ENCODE results near the gene PACSIN1.

PACSIN1 gene

GRCh38 chr6:34517966-34518365 is 52.1 kb downstream of the PACSIN1 start:
- 0 out of 2 replicates have a peak, but pooled peaks cover 5% of the 10 kb centered on the region for H3K4me1 ChIP-seq
- H3K9me3 ChIP-seq: no peaks in the 10 kb centered on the region
- H3K27me3 ChIP-seq: no peaks in the 10 kb centered on the region
- H3K4me3 ChIP-seq: no peak overlapping the region
- no peaks in the 10 kb centered on the region for H4K20me1 ChIP-seq
- H3K4me2 ChIP-seq: no peak overlapping the region
- no peak overlapping the region for H3K9ac ChIP-seq
- TF ChIP-seq Cebpa-rat (IDR thresholded peaks at IDR 0.05): no peak
- H3K27ac ChIP-seq: no peak overlapping the region
- no peaks in the 10 kb centered on the region for H3K36me3 ChIP-seq

GRCh38 chr6:34518669-34519365 is 52.9 kb downstream of the PACSIN1 start:
- no peaks in the 10 kb centered on the region for H3K27me3 ChIP-seq
- no peak overlapping the region for H3K4me3 ChIP-seq
- no peak overlapping the region for H3K27ac ChIP-seq
- H3K9me3 ChIP-seq: no peaks in the 10 kb centered on the region
- no peak for TF ChIP-seq Cebpa-rat (IDR thresholded peaks at IDR 0.05)
- H3K9ac ChIP-seq: no peak overlapping the region
- H3K36me3 ChIP-seq: no peaks in the 10 kb centered on the region
- no peak overlapping the region for H3K4me2 ChIP-seq
- H3K4me1 ChIP-seq: 0 out of 2 replicates have a peak, but pooled peaks cover 5% of the 10 kb centered on the region
- H4K20me1 ChIP-seq: no peaks in the 10 kb centered on the region

GRCh38 chr6:34519971-34520644 is 54.2 kb downstream of the PACSIN1 start:
- H4K20me1 ChIP-seq: no peaks in the 10 kb centered on the region
- no peak overlapping the region for H3K4me2 ChIP-seq
- 0 out of 2 replicates have a peak, but pooled peaks cover 5% of the 10 kb centered on the region for H3K4me1 ChIP-seq
- H3K27me3 ChIP-seq: no peaks in the 10 kb centered on the region
- H3K27ac ChIP-seq: no peak overlapping the region
- no peak overlapping the region for H3K4me3 ChIP-seq
- no peaks in the 10 kb centered on the region for H3K9me3 ChIP-seq
- no peak for TF ChIP-seq Cebpa-rat (IDR thresholded peaks at IDR 0.05)
- H3K9ac ChIP-seq: no peak overlapping the region
- no peaks in the 10 kb centered on the region for H3K36me3 ChIP-seq

GRCh38 chr6:34520645-34521462 is 55.0 kb downstream of the PACSIN1 start:
- H3K27ac ChIP-seq: no peak overlapping the region
- H3K9ac ChIP-seq: no peak overlapping the region
- H4K20me1 ChIP-seq: no peaks in the 10 kb centered on the region
- no peaks in the 10 kb centered on the region for H3K4me1 ChIP-seq
- H3K9me3 ChIP-seq: no peaks in the 10 kb centered on the region
- no peaks in the 10 kb centered on the region for H3K27me3 ChIP-seq
- no peaks in the 10 kb centered on the region for H3K36me3 ChIP-seq
- TF ChIP-seq Cebpa-rat (IDR thresholded peaks at IDR 0.05): no peak
- no peak overlapping the region for H3K4me3 ChIP-seq
- H3K4me2 ChIP-seq: no peak overlapping the region

- no peak for TF ChIP-seq Cebpa-rat (IDR thresholded peaks at IDR 0.05)
- Histone ChIP-seq H3K9ac (no peak overlapping the region), H3K27me3 (no peaks in the 10 kb centered on the region), H3K4me1 (peaks cover 6% of the 10 kb centered on the region), H4K20me1 (no peaks in the 10 kb centered on the region), H3K36me3 (no peaks in the 10 kb centered on the region), H3K9me3 (no peaks in the 10 kb centered on the region), H3K27ac (no peak overlapping the region), H3K4me3 (no peak overlapping the region), H3K4me2 (no peak overlapping the region)
Observed at GRCh38 chr6:34521463-34522285, 55.8 kb downstream of the PACSIN1 start.

- Histone ChIP-seq H3K27me3 (no peaks in the 10 kb centered on the region), H3K4me3 (no peak overlapping the region), H3K4me2 (no peak overlapping the region), H4K20me1 (no peaks in the 10 kb centered on the region), H3K4me1 (peaks cover 13% of the 10 kb centered on the region), H3K27ac (no peak overlapping the region), H3K9ac (no peak overlapping the region), H3K36me3 (no peaks in the 10 kb centered on the region), H3K9me3 (no peaks in the 10 kb centered on the region)
- no peak for TF ChIP-seq Cebpa-rat (IDR thresholded peaks at IDR 0.05)
Observed at GRCh38 chr6:34522761-34523160, 56.9 kb downstream of the PACSIN1 start.

GRCh38 chr6:34523441-34524206 is 57.7 kb downstream of the PACSIN1 start:
- H3K4me2 ChIP-seq: no peak overlapping the region
- no peak overlapping the region for H3K4me3 ChIP-seq
- H3K36me3 ChIP-seq: no peaks in the 10 kb centered on the region
- H3K9me3 ChIP-seq: no peaks in the 10 kb centered on the region
- peaks cover 17% of the 10 kb centered on the region for H3K4me1 ChIP-seq
- no peaks in the 10 kb centered on the region for H3K27me3 ChIP-seq
- no peak overlapping the region for H3K9ac ChIP-seq
- no peaks in the 10 kb centered on the region for H4K20me1 ChIP-seq
- H3K27ac ChIP-seq: no peak overlapping the region
- TF ChIP-seq Cebpa-rat (IDR thresholded peaks at IDR 0.05): no peak

- Histone ChIP-seq H3K4me1 (peaks cover 17% of the 10 kb centered on the region), H3K9me3 (no peaks in the 10 kb centered on the region), H3K4me3 (no peak overlapping the region), H3K4me2 (no peak overlapping the region), H4K20me1 (no peaks in the 10 kb centered on the region), H3K27me3 (no peaks in the 10 kb centered on the region), H3K36me3 (no peaks in the 10 kb centered on the region), H3K9ac (no peak overlapping the region), H3K27ac (no peak overlapping the region)
- TF ChIP-seq Cebpa-rat (IDR thresholded peaks at IDR 0.05): no peak
Observed at GRCh38 chr6:34524499-34524898, 58.6 kb downstream of the PACSIN1 start.

- H3K27me3 ChIP-seq: no peaks in the 10 kb centered on the region
- H4K20me1 ChIP-seq: no peaks in the 10 kb centered on the region
- peaks cover 17% of the 10 kb centered on the region for H3K4me1 ChIP-seq
- H3K4me2 ChIP-seq: no peak overlapping the region
- H3K36me3 ChIP-seq: no peaks in the 10 kb centered on the region
- no peak for TF ChIP-seq Cebpa-rat (IDR thresholded peaks at IDR 0.05)
- no peak overlapping the region for H3K9ac ChIP-seq
- H3K27ac ChIP-seq: no peak overlapping the region
- H3K9me3 ChIP-seq: no peaks in the 10 kb centered on the region
- no peak overlapping the region for H3K4me3 ChIP-seq
Observed at GRCh38 chr6:34524971-34525370, 59.1 kb downstream of the PACSIN1 start.

Measured in BLaER1 (cell line).